Hepatocyte (in vitro differentiated cells): ENCODE measurements around the gene GORASP2.

Experiments
- CTCF ChIP-seq: fragments of 200-600 bp; sonication (generic); IDR thresholded peaks from 2 replicates; pipeline ENCODE4 v1.5.1; 2016; ENCODE audit warnings: antibody characterized with exemption, mild to moderate bottlenecking; ENCODE audit not compliant: poor library complexity
- EZH2 ChIP-seq: fragments of 200-600 bp; sonication (generic); IDR thresholded peaks from 2 replicates; pipeline ENCODE4 v1.6.1; 2016; ENCODE audit warnings: antibody characterized with exemption, mild to moderate bottlenecking, borderline replicate concordance

GRCh38 chr2:170911314-170911889 lies 17.7 kb upstream of the GORASP2 start:
- no peak for TF ChIP-seq CTCF
- no peak for TF ChIP-seq EZH2
